GM21576 (cell line): Measurements from ENCODE around the gene B3GNT3.

Source experiments
- ATAC-seq: cut with Tn5 transposase; IDR thresholded peaks from one replicate; pipeline ENCODE4 v1.9.1; 2021; ENCODE audit warnings: mild to moderate bottlenecking, moderate library complexity; ENCODE audit not compliant: unreplicated experiment

The B3GNT3 gene

GRCh38 chr19:17832443-17833208 is 37.7 kb downstream of the B3GNT3 start:
- ATAC-seq, result no peak

GRCh38 chr19:17834350-17835181 is 39.6 kb downstream of the B3GNT3 start:
- no peak for ATAC-seq

- no peak for ATAC-seq
Observed at GRCh38 chr19:17835182-17836006, 40.5 kb downstream of the B3GNT3 start.

- ATAC-seq, result no peak
Observed at GRCh38 chr19:17836530-17836929, 41.6 kb downstream of the B3GNT3 start.

GRCh38 chr19:17837972-17838371 is 43.0 kb downstream of the B3GNT3 start:
- ATAC-seq, result no peak

GRCh38 chr19:17840019-17840418 is 45.1 kb downstream of the B3GNT3 start:
- no peak for ATAC-seq

- no peak for ATAC-seq
Observed at GRCh38 chr19:17841371-17841809, 46.5 kb downstream of the B3GNT3 start.

- ATAC-seq, result no peak
Observed at GRCh38 chr19:17841810-17842662, 47.1 kb downstream of the B3GNT3 start.

- ATAC-seq, result no peak
Observed at GRCh38 chr19:17842663-17843291, 47.8 kb downstream of the B3GNT3 start.

GRCh38 chr19:17843292-17843827 is 48.4 kb downstream of the B3GNT3 start:
- ATAC-seq, result no peak

GRCh38 chr19:17843908-17844490 is 49.1 kb downstream of the B3GNT3 start:
- ATAC-seq, result no peak

GRCh38 chr19:17846146-17846545 is 51.2 kb downstream of the B3GNT3 start:
- no peak for ATAC-seq

GRCh38 chr19:17847538-17848366 is 52.8 kb downstream of the B3GNT3 start, which contains the start of gene JAK3:
TSS of gene JAK3 (minus strand) at chr19:17847982. CDS start at chr19:17844417, 3,565 bp downstream.
- peak; percentile 45 for ATAC-seq

- no peak for ATAC-seq
Observed at GRCh38 chr19:17848595-17849292, 53.8 kb downstream of the B3GNT3 start.

GRCh38 chr19:17854061-17854460 is 59.1 kb downstream of the B3GNT3 start:
- no peak for ATAC-seq

GRCh38 chr19:17855280-17856152 is 60.6 kb downstream of the B3GNT3 start:
- ATAC-seq, result no peak
